GM19238 (cell line): ENCODE measurements around the gene BICDL2.

Experiments used
- DNase-seq: peaks from one replicate; pipeline ENCODE4 v3.0.0; 2011; ENCODE audit warnings: low spot score; ENCODE audit not compliant: insufficient read length

Gene BICDL2

GRCh38 chr16:3026003-3026378 is 10.8 kb downstream of the BICDL2 start:
- no peak for DNase-seq

GRCh38 chr16:3025032-3026002 is 11.4 kb downstream of the BICDL2 start:
- no peak for DNase-seq

DNA sequence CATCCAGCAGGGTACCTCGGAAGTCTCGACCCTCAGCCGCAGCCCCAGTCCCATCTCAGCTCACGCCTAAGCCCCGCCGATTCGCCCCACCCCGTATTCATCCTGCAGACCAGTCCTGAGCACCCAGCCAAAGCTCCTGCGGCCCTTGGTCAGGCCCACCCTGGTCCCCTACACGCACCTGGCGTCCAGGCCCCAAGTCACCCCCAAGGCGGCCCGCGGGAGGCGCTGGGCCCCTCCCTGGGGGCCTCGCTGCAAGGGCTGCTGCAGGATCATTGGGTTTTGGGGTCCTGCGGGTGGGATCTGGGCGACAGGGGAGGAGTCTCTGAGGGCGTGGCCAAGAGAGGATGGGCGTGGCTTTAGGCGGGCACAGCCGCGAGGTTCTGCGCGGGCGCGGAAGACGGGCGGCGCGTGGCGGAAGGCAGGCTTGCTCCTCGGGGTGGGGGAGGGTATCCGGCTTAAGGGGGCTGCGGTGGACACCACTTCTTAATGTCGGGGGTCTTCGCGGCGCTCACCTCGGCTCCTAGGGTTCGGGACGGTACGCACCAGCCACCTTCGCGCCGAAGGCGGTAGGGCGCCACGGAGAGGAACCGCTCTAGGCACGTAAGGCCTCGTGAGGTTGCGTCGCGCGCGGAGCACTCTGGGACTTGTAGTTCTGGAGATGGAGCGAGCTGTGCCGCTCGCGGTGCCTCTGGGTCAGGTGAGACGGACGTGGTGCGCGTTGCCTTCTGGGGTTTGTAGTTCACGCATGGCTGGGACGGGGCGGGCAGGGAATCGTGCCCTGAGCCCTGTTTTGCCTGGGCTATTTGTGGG is 12.9 kb downstream of the BICDL2 start, which contains the start of the genes HCFC1R1 and THOC6:
HCFC1R1 (minus strand) TSS at position 274 of the 810 bp plus-strand sequence; CDS start at position 273, 1 bp downstream.
THOC6 (plus strand) TSS at position 367 of the 810 bp plus-strand sequence; CDS start at position 659, 292 bp downstream.
- DNase-seq, result peak; percentile 95

- DNase-seq, result no peak
Measured at GRCh38 chr16:3023415-3023668, 13.4 kb downstream of the BICDL2 start.

DNA sequence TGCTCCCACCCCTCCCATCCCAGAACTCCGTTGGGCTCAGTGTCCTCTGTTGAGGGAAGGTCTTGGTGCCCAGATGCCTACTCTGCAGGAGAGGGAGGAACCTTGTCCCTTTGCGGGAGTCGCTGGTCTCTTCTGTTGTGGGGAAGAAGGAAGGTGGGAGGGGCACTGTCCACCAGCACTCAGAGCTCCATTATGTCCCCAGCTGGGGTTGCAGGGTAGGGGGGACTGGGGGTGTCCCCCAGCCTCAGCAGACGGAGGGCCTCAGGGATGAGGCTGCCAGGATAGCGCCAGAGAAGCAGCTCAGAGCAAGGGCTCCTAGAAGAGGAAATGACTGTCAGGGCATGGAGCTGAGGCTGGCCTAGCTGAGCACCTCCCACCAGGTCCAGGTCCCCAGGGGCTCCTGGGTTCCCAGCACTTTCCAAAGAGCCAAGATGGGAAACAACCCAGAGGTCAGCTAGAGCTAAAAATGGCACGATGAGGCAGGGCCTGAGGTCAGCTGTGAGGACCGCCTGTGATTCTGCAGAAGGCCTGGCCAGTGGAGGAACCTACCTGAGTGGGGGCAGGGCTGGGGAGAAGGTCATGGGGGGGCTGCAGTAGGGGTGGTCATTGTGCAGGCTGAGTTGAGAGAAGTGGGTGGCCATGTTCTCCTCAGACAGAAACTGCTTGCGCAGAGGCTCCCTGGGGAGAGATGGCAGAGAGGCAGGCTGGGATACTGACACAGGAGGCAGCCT is 13.9 kb downstream of the BICDL2 start:
- no peak for DNase-seq

DNA sequence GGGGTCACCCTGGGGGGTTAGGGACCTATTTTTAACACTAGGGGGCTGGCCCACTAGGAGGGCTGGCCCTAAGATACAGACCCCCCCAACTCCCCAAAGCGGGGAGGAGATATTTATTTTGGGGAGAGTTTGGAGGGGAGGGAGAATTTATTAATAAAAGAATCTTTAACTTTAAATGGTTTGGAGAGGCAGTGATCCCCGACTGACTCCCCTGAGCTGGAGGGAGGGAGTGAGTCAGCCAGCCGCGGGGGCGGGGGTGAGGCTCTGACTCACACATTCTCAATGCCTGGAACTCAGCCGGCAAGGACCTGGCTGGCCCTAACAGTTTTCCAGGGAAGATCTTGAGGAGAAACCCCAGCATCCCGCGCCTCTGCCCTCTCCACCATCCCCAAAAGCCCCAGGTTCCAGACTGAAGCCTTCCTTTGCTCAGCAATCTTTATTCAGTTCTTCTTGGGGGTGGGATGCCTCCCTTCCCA is 14.5 kb downstream of the BICDL2 start:
- DNase-seq, result no peak

DNA sequence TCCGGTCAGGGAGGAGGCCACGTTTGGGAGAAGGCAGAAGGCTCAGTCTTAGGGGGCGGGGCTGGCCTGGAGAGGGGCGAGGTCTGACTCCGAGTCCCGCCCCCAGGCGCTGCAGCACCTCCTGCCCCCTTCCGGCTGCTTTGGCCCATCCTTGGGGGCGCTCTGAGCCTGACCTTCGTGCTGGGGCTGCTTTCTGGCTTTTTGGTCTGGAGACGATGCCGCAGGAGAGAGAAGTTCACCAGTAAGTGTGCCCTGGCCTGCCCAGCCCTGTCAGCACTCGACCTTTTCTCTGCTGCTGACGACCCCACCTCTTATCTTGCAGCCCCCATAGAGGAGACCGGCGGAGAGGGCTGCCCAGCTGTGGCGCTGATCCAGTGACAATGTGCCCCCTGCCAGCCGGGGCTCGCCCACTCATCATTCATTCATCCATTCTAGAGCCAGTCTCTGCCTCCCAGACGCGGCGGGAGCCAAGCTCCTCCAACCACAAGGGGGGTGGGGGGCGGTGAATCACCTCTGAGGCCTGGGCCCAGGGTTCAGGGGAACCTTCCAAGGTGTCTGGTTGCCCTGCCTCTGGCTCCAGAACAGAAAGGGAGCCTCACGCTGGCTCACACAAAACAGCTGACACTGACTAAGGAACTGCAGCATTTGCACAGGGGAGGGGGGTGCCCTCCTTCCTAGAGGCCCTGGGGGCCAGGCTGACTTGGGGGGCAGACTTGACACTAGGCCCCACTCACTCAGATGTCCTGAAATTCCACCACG is 15.1 kb downstream of the BICDL2 start:
- peak; percentile 77 for DNase-seq

DNA sequence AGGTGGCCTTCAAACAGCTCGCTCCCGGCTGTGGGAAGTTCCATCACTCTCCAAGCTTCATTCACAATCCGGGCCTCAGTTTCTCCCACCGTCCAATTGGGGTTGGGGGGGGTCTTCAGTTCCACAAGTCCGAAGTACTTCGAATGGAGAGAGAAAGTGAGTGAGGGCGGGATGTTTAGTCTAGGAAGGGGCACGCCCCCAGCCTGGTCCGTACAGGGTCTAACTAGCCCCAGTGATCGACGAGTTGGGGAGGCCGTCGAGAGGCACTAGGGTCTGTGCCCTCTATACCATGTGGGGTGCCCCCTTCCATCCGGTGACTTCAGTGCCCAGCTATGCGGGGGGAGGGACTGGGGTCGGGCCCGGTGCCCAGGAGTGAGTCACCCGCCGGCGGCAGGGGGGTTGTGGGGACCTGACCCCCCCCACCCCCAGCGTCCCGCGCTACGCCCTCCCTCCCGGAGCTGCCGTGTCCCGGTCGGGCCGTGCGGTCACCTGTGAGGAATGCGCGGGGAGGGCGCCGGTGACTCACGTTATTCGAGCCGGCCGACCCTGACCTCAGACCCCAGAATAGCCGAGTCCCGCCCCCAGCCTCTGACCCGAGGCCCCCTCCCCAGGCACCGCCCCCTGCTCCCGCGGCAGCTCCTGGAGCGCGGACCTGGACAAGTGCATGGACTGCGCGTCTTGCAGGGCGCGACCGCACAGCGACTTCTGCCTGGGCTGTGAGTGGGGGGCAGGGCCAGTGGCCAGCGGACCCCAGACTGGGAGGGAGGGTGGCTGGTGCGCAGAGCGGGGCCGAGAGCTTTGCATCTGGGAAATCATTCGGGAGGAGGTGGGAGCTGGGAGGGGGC is 15.9 kb downstream of the BICDL2 start:
- DNase-seq, result no peak

GRCh38 chr16:3020247-3020603 is 16.5 kb downstream of the BICDL2 start, which contains the start of gene TNFRSF12A:
TNFRSF12A (plus strand) TSS chr16:3020368; CDS start chr16:3020398, 30 bp downstream.
- peak; percentile 90 for DNase-seq

DNA sequence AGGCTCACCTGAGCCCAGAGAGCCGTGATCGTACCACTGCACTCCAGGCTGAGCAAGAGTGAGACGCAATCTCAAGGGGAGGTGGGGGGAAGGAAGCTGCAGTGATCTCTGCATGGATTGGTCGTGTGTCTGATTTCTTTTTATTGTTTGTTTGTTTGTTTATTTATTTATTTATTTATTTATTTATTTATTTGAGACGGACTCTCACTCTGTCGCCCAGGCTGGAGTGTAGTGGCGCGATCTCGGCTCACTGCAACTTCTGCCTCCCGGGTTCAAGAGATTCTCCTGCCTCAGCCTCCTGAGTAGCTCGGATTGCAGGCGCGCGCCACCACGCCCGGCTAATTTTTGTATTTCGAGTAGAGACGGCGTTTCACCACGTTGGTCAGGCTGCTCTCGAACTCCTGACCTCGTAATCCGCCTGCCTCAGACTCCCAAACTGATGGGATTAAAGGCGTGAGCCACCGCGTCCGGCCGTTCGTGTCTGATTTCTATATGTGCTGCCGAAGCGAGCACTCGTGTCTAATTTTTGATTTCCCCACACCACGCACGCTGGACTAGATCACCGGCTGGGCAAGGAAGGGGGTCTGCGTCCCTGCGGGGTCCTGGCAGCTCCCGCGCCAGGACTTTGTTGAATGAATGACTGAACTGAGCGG is 17.0 kb downstream of the BICDL2 start:
- DNase-seq, result no peak

- no peak for DNase-seq
Measured at GRCh38 chr16:3017794-3018506, 18.8 kb downstream of the BICDL2 start, which contains the start of gene CLDN6. CLDN6 (minus strand) TSS chr16:3018183; CDS start chr16:3016021, 2,162 bp downstream.

- no peak for DNase-seq
Measured at GRCh38 chr16:3017344-3017743, 19.4 kb downstream of the BICDL2 start.

DNA sequence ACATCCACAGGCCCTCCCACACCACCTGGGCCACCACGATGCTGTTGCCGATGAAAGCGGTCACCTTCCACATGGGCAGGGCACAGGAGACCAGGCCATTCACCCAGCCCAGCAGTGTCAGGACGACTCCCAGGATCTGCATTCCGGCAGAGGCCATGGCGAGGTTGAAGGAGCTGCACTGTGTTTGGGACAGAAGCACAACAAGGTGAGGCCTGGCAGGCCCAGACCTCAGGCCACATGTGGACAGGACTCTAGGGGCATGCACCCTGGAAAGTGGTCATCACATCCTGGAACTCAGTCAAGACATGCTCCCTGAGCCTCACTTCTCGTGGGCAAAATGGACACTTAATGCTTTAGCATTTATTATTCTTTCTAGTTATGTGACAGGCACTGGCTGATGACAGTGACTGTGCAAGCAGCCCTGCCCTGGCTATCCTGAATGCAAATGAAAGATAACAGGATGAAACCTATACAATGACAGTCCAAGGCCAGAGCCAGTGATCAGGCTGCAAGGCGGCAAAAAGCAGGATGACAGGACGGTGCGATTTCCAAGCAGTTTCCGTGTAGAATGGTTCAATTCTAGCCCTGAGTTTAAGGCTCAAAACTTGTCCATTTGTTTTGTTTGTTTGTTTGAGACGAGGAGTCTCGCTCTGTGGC is 20.8 kb downstream of the BICDL2 start:
- DNase-seq, result no peak

- DNase-seq, result no peak
Measured at GRCh38 chr16:3014971-3015370, 21.8 kb downstream of the BICDL2 start.

DNA sequence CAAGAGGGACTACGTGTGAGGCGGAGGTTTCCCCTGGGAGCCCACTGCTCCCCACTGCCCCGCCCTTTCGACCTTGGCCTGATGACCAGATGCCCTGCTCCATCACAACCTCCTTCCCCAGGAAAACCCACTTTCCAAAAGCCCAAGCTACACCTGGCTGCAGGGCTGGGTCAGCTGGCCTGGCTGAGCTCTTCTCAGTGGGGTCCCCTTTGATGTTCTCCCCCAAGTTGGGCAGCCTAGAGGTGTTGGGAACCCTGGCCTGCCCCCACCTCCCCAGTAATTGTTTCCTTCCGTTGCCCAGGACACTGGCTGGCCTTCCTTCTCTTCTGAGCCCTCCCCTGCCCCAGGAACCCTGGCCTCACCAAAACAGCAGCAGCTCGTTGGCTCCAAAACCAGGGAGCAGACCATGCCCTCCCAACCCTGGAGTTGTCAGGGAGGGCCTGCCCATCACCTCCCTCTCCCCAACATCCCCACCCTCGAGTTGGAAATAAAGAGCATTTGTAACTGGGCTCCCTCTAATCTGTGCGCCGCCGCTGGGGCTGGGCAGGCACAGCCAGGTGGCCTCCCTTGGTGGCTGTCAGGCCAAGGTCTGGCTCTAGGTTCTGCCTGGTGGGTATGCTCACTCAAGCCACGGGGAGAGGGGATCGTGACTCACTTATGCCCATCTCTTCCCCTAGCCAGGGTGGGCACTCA is 22.6 kb downstream of the BICDL2 start:
- no peak for DNase-seq

GRCh38 chr16:3013491-3013951 is 23.2 kb downstream of the BICDL2 start:
- no peak for DNase-seq

DNA sequence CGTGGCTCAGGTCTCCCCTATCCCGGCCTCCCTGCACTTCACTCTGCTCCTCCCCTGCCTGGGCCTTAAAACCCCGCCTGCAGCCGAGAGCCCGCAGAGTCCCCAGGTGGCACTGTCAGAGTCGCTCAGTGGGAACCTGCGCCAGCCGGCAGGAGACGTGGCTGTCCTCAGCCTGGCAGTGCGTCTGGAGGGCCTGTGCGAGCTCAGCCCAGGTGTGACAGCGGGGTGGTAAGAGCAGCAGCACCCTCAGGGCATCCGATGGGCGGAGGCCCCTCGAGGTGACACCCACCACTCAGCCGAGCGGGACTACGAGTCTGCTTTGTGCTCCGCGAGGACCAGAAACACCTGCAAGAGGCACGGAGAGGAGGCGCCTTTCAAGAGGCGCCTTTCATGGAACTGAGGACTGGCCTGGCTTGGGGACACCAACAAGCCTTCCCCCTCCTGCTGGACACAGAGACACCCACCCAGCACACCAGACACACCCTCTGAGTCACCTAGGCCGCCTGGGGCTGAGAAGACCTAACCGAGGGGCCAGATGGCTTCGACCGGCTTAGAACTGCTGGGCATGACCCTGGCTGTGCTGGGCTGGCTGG is 23.8 kb downstream of the BICDL2 start, which contains the start of gene CLDN9:
CLDN9 (plus strand) TSS at position 96 of the 593 bp plus-strand sequence; CDS start at position 536, 440 bp downstream.
- DNase-seq, result no peak
